Subcutaneous adipose tissue (tissue), 4 donors: ENCODE data around the gene KITLG. TPM values are rescaled to one million over a fixed set of nuclear protein-coding genes. Genes with fewer than 3 reads are reported as not detected.

Experiments used
- total RNA-seq, 4 donors: library from RNA; depleted of rRNA; stranded (reverse); fragments of >200 nt; gene quantifications; one replicate each; pipeline ENCODE4 v1.1.0, GENCODE V29; 2016
- TF ChIP-seq, protein P1 (sequence below): fragments of 450-650 bp; IDR thresholded peaks from one replicate; pipeline ENCODE4 v1.5.1; 2016; ENCODE audit warnings: low read depth, mild to moderate bottlenecking, control low read depth, antibody characterized with exemption, moderate library complexity

The KITLG gene
- total RNA-seq, 4 donors from 2014 or later, result 14.1 to 24.7 (median 18.8) TPM

DNA sequence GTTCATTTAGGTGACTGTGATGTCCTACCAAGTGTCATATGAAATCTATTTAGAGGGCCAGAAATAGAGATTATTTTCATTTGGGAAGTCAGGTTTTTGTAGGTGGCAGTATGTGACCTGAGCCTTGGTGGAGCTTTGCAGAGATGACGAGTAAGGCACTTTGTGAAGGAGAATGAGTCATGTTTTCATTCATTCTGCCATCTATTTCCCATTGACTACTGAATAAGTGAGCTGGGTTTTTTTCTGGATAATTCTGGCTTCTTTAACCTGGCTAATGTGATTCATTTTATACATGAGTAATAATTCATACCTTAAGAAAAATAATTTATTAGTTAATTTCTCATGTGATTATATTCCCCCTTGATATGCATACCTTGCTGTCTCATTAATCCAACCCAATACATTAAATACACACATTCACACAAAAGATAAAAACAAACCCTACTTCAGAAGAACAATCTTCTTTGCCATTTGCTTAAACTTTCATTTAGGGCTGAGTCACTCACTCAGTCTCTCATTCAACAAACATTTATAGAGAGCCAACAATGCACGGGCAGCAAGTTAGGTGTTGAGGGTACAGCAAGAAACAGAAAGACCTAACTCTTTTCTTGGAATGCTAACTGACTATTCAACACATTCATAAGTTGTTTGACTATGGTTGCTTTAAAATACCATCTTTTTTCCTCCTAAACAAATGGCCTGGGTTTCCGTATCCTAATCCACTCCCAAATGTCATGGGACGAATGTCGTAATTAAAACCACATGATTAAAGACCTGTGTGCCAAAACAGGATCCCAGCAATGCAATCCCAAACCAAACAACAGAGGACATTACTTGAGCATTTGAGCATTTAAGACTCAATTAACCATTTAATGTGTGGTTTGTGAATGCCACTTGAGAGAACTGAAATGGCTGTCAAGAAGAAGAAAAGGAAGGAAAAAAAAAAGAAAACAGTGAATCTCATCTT, 78.0 kb downstream of the KITLG start:
- TF ChIP-seq, protein P1, sequence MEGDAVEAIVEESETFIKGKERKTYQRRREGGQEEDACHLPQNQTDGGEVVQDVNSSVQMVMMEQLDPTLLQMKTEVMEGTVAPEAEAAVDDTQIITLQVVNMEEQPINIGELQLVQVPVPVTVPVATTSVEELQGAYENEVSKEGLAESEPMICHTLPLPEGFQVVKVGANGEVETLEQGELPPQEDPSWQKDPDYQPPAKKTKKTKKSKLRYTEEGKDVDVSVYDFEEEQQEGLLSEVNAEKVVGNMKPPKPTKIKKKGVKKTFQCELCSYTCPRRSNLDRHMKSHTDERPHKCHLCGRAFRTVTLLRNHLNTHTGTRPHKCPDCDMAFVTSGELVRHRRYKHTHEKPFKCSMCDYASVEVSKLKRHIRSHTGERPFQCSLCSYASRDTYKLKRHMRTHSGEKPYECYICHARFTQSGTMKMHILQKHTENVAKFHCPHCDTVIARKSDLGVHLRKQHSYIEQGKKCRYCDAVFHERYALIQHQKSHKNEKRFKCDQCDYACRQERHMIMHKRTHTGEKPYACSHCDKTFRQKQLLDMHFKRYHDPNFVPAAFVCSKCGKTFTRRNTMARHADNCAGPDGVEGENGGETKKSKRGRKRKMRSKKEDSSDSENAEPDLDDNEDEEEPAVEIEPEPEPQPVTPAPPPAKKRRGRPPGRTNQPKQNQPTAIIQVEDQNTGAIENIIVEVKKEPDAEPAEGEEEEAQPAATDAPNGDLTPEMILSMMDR, result no peak

DNA sequence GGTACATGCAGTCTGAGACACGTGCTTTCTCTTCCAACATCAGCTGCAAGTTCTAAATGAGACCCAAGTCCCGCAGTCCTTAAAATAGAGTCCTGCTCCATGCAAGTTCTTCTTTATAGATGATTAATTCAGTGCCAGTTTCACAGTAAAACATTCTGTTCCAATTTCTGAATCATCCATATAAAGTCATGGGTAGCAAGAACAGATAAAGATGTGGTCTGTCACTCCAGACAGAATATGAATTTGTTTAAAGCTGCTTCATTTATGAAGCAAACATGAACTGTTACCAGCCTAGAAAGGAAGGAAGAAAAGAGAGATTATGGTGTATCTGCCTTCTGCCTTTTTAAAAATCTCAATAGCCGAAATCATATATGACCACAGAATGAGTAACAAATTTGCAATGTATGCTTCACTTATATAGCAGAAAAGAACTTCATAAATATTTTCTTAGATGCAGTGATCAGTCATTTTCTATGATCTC, 83.3 kb downstream of the KITLG start:
- TF ChIP-seq, protein P1, result no peak

DNA sequence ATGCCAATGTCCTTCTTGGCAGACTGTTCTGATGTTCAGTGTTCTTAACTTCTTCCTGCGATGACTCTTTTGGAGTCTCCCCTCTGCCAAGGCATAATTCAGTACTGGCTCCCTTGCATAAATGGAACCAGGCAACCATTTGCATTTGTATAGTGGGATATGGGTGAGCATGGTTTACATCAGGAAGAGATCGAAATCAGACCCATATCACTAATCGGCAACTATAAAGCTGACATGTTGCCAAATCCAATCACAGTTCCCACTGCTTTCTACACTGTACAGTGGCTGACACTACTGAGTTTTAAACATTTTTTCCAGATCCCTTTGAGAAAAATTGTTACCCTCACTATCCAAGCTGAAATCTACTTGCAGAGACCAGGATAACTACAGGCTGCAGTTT, 83.8 kb downstream of the KITLG start:
- TF ChIP-seq, protein P1, result no peak

DNA sequence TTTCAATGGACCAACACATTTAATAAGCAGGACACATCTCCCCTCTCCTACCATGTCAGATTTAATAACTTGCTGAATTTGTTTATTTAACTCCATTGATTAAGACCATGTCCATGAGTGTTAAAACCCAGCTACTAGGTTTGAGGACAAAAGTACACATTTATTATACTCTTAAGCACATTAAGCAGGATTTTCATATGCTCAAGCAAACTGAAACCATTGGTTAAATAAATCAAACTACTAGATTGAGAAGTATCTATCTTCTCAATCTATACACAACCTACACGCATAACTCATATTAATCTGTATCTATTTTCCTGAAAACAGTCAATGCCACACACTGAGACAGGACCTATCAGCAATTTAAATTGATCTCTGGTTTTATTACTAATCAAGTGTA, 85.2 kb downstream of the KITLG start:
- TF ChIP-seq, protein P1, result no peak

DNA sequence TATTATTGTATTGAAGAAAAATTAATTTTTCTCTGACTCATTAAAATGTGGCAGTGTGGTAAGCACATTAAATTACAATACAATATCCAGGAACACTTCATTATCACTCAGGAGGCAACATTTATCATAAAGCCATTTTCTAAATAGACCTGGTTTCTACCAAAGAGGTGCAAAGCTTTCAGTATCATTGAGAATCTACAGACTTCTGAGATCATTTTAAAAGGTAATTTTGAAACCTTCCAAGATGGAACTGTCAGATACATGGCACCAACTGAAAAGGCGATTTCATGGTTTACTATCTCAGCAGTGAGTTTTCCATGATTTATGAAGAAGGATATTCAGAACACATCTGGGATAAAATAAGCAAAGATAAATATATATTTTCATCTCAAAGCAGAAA, 85.8 kb downstream of the KITLG start:
- TF ChIP-seq, protein P1, result no peak

DNA sequence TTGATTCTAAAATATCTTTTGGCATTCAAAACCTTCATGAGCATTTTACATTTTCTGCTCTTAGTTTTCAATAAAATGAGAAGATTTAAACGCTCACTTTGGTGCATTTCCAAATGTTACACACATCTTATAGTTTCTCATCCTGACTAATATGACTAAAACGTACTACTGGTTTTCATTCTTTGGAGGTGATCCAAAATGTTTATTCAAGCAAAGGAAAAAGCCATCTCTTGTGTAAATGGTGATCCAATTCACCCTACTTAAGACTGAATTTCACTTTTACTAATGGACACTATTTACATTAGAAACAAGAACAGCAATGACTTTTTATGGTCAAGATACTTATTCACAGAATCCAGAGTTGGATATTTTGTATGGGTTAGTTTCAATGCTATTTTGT, 86.6 kb downstream of the KITLG start:
- TF ChIP-seq, protein P1, result no peak

DNA sequence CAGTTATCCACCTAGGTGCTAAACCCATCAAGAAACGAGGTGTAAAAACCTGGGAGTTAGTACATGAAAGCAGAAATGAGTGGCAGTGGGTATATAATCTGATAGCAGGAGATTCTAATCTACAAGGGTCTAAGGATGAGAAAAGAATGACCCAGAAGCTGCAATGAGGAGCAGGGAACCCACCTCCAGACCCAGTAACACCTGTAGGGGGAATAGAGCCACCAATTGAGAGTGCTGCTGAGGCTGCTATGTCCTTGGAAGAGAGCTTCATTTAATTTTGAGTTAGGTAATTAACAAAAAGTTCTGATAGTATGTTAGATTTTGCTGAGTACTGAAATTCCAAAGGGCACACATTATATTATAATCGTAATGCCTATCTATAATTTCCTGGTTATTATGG, 89.8 kb downstream of the KITLG start:
- TF ChIP-seq, protein P1, result no peak
